Cerebellar cortex (tissue), 1 donor: ENCODE data around the gene LZTFL1.

Experiments used
- DNase-seq: peaks from one replicate; pipeline ENCODE4 v3.0.0-alpha.2; 2015; ENCODE audit warnings: low spot score

The LZTFL1 gene

GRCh38 chr3:45807681-45808540 lies 34.0 kb downstream of the LZTFL1 start:
- DNase-seq: peak; percentile 24

GRCh38 chr3:45807133-45807532 lies 34.8 kb downstream of the LZTFL1 start:
- DNase-seq: no peak

DNA sequence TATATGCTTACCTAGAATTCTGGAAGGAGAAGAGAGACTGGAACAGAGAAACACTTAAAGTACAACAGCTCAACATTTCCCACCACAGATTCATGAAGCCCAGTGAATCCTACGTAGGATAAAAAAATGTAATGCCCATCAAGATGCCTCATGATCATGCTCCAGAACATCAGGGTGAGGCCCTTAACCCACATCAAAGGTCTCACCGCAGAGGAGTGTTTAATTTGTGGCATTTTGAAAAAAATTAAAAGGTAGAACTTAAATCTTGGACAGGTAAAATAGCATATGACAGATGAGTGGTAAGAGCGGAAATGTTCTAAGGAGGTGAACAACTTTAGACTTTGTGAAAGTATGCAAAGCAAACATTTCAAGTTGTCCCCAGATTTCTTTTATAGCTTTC lies 35.8 kb downstream of the LZTFL1 start:
- DNase-seq: no peak

- DNase-seq: no peak
These were observed 38.5 kb downstream of the LZTFL1 start for GRCh38 chr3:45803252-45803935.

- no peak for DNase-seq
These were observed 39.8 kb downstream of the LZTFL1 start for GRCh38 chr3:45802146-45802545.

GRCh38 chr3:45800611-45801010 lies 41.3 kb downstream of the LZTFL1 start:
- DNase-seq: no peak

DNA sequence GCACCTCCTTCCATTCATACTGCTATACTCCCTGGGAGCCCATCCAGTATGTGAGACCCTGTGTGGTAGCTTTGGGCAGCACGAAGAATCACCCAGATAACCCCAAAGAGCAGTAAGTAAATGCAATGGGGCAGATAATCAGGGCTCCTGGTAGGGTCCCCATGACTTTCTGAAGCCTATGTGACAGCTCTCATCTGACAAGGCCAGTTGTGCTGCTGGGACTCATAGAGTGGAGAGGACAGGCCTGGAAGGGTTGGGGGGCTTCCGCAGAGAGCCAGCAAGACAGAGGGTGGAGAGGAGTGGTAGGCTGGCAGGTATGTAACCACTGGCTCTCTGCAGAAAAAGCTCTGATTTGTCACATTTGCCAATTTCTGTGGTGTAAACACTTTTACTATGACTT lies 42.3 kb downstream of the LZTFL1 start:
- no peak for DNase-seq

DNA sequence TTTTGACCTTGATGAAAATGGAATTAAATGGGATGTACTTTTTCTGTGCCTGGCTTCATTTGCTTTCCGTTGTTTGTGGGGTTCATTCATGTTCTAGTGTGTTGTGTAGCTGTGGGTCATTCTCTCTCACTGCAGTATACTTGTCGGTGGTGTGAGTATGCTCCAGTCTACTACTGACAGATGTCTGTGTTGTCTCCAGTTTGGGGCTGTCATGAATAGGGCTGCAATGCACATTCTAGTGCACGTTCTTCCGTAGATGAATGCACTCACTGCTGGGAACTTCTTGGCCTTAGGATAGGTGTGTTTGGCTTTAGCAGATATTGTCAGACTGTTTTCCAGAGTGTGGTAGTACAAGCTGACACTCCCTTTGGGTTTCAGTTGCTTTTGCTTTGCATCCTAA lies 43.9 kb downstream of the LZTFL1 start:
- DNase-seq: no peak

GRCh38 chr3:45796902-45797637 lies 44.8 kb downstream of the LZTFL1 start:
- no peak for DNase-seq

- DNase-seq: no peak
These were observed 45.8 kb downstream of the LZTFL1 start, which contains the start of gene SLC6A20 for GRCh38 chr3:45795882-45796765. SLC6A20 (minus strand) TSS chr3:45796536; CDS start chr3:45796419, 117 bp downstream.

- no peak for DNase-seq
These were observed 46.4 kb downstream of the LZTFL1 start for GRCh38 chr3:45795509-45795881.

- DNase-seq: no peak
These were observed 47.3 kb downstream of the LZTFL1 start for GRCh38 chr3:45794660-45795059.

DNA sequence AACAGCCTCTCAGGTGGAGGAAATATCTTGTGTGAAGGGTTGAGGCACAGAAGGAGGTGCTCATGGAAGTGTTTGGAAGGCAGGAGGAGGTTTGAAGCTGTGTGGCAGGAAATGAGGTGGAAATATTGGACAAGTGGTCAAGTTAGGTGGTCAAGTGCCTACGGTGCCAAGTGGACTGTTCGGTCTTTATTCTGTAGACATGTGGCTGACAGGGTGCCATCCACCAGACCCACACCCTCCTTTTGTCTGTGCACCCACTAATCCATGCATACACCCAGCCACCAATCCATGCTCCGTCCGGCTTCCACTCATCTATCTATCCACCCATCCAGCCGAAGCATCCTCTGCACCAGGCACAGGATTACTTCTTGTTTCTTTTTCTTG lies 47.8 kb downstream of the LZTFL1 start:
- no peak for DNase-seq

- DNase-seq: peak; percentile 13
These were observed 48.3 kb downstream of the LZTFL1 start for GRCh38 chr3:45793482-45794176.

DNA sequence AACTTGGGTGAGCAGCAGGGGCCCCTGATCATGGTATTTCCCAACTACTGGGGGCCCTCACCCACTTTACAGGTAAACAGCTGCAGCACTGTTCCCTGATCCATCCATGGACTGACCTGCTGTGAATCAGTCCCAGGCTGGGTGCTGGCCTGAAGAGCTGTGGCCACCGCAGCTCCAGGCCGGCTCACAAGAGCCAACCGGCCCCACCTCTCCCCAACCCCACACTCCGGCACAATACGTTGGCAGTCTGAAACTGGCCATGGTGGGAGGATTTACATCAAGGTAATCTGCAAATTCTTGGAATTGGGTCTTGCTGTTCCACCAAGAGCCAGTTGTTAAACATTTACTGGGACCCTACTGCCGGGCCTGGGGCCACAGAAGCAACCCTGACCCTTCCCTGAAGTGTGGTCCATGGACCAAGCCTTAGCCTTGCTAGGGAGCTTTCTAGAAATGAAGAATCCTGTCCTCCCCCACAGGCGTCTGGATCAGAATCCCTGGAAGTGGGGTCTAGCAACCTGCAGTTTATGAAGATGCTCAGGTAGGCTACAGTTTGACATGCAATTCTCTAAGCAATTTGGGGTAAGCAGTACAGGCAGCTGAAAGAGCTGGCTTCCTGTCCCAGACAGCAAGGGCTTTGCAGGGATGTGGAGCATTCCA lies 49.3 kb downstream of the LZTFL1 start:
- no peak for DNase-seq

GRCh38 chr3:45792036-45792435 lies 49.9 kb downstream of the LZTFL1 start:
- DNase-seq: no peak

DNA sequence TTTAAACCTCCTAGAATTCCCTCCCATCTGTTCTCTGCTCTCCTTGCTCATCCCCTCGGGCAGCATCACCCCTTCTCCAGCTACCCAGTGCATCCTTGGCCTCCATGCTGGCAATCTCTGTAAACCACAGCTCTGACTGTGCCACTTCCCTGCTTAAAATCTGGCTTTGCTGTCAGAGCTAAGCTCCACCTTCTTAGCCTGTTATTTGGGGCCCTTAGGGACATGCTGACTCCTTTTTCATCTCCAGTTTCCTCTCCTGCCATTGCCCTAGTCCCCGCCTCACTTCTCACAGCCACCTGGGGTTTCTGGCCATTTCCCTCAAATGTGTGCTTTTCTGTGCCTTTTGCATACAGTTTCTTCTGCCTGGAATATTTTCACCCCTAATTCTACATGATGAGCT lies 51.3 kb downstream of the LZTFL1 start:
- DNase-seq: no peak

DNA sequence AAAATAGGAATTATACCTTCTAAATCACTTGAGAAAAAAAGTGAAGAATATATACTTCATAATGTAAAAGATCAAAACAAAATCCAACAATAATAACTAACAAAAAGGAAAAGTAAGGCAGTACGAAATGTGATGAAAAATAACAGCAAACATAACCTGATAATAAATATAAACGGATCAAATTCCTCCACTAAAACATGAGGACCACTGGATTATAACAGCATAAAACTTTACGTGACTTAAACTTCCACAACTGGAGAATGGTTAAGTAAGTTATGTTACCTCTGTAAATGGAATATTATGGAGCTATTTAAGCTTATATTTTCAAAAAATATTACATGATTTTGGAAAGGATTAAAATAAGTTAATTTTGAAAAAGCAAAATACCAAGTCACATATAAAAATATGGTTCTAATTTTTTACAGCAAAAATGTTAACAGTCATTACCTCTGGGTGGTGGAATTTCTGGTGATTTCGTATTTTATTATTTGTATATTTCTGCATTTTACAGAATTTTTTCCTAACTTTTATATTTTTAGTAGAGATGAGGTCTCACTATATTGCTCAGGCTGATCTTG lies 52.6 kb downstream of the LZTFL1 start:
- DNase-seq: no peak

DNA sequence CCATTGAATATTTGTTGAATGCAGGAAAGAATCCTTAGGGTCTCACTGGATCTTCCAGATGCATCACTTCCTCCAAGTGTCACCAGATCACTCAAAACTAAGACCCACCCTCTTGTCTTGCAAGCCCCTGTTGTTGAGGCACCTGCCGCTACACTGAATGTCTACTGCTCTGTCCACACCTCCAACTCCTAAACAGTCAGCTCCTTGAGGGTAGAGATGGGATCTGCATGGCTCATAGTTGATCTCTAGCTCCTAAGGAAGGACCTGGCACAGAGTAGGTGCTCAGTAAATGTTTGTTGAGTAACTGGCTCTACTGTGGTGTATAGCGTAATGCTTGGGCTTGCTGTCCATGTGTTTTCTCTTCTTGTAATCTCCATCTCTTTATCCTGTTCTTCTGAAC lies 54.4 kb downstream of the LZTFL1 start:
- DNase-seq: no peak

- DNase-seq: no peak
These were observed 55.0 kb downstream of the LZTFL1 start for GRCh38 chr3:45786801-45787495.
